Measurements from ENCODE around the gene DNASE1L2.

DNASE1L2 gene

DNA sequence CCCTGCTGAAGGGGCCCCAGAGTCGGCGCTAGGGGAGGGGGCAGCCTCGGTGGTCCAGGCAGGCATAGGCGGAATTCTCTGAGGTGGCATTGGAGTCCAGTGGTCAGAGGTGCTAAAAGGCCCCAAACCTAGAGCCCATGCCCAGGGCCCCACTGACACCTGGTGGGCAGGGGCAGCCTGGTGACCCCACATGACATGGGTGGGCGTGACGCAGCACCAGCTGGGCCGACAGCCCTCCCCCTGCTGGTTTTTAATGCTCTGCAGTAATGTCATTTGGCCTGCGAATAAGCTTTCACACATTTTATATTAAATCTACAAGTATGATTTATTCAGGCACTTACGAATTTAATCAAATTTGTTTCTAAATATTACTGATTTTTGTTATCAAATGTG, 33.8 kb downstream of the DNASE1L2 start:
- DNase-seq (ENCODE audit: low spot score): no peak

DNA sequence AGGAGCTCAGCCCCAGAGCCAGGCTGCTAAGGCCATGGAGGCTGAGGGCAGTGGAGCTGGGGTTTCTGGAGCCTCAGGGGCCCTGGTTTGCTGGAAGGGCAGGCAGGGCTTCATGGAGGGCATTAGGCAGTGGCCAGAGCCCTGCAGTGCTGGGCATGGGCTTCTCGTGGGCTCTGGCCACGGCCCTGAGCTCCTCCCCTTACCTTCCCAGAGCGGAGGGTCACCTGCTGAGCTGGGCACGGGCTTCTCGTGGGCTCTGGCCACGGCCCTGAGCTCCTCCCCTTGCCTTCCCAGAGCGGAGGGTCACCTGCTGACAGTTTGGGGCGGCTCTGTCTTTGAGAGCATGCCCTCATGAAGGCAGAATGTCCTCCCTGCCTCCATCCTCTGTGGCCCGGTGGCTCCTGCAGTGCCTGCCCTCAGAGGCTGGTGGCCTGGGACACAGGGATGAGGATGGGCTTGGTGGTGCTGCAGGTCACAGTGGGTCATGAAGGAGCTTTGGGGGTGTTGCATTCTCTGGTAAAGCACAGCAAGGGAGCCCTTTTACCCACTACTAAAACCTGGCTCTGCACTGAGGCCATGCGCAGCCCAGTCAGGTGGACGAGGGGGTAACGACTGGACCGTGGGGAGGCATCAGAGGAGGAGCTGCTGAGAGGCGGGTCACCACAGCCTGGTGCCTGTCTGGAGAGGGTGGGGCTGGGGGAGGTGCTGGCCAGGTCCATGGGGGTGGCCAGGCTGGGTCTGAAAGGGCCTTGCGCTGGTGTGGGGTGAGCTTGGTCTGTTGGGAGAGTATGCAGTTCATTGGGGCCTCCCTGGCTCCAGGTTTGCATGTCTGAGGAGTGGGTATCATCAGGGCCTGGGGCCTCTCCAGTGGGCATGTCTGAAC, 34.6 kb downstream of the DNASE1L2 start:
- no peak for DNase-seq (ENCODE audit: low spot score)

DNA sequence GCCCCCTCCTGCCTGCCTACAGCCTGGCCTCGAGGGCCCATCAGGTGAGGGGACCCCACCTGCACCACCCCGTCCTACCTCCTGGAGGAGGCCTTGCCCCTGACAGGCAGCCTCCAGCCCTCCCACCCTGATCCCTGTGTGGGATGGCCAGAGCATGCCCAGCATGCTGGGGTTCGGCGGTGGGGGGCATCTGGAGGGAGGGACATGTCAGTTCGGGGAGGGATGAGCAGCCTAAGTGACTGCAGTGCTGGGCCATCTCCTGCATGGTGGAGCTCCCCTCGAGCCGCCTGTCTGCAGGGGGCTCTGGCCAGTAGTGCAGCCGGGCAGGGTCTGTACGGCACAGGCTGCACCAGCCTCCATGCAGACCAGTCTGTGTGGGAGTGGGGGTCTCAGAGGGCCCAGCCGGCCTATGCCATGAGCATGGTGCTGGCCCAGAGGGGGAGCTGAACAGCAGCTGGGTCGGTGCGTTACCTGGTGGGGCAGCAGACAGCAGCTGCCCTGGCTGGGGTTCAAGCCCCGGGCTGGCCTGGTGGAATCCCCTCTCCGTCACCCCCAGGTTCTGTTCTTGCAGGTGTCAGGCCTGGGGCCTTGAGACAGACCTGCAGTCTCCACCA, 35.7 kb downstream of the DNASE1L2 start:
- no peak for DNase-seq (ENCODE audit: low spot score)

DNA sequence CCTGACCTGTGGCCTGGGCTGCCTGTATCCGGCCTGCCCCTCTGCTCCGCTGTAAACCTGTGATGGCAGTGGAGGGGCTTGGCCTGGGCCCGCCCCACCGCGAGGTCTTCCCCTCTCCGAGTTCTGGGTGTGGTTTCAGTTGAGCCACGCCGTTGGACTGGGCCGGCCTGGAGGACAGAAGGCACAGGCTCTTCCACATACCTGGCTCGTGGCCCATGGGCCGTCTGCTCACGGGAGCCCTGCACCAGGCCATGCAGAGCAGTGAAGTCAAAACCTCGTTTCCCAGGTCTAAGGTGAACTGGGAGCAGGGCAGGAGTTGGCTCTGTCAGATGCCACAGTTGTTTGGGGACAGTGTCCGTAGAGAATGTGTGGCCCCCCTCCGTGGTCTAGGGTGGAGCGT, 37.2 kb downstream of the DNASE1L2 start:
- no peak for DNase-seq (ENCODE audit: low spot score)

DNA sequence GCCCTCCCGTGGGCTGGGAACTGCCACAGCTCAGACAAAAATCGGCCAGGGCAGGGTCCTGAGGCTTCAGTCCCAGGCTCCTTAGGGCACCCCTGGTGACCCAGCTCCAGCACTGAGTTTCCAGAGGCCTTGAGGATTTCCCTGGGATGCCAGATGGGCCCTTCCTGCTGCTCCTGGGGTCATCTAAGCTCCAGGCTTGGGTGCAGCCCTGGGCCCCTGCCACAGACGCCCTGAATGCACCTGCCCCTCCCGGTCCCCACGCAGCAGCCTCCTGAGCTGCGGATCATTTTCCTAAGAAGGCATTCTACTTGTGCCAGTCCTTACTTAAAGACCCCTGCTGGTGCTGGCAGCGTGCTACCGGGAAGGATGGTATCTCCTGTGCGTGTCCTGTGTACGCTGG, 37.7 kb downstream of the DNASE1L2 start:
- DNase-seq (ENCODE audit: low spot score): no peak

DNA sequence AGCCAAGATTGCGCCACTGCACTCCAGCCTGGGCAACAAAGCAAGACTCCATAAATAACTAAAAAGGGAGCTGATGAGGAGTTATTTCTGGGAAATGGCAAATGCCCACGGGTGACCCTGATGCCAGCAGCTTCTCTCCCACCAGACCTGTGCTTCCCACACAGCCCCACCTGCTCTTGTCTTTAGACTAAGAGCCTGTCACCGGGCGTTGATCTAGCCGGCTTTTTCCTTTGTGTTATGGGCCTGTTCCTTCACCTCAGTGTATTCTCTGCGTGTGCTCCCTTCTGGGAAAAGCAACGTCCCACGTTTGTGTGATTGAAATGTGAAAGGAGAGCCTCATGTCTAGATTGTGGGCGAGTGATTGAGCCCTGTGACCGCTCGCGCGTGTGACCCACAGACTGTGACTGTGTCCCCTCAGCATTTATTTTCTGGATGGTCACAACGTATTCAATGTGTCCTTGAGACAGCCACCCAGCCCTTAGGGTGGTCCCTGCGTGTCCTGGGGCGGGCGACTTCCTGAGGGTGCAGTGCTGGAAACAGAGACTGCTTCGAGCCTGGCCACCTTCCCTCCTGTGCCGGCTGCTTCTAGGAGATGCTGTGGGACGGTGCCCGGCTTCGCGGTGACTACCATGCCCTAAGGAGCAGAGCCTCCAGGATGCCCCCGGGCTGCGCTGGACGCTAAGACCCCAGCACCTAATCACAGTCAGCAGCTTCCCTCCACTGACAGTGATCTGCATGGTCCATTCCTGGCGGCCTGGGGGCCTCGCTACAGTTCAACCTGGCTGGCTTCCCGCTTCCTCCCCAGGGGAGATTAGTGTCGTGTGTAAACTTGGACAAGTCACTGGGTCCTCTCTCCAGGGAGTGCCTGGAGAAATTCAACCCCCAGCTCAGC, 39.5 kb downstream of the DNASE1L2 start:
- no peak for DNase-seq (ENCODE audit: low spot score)

DNA sequence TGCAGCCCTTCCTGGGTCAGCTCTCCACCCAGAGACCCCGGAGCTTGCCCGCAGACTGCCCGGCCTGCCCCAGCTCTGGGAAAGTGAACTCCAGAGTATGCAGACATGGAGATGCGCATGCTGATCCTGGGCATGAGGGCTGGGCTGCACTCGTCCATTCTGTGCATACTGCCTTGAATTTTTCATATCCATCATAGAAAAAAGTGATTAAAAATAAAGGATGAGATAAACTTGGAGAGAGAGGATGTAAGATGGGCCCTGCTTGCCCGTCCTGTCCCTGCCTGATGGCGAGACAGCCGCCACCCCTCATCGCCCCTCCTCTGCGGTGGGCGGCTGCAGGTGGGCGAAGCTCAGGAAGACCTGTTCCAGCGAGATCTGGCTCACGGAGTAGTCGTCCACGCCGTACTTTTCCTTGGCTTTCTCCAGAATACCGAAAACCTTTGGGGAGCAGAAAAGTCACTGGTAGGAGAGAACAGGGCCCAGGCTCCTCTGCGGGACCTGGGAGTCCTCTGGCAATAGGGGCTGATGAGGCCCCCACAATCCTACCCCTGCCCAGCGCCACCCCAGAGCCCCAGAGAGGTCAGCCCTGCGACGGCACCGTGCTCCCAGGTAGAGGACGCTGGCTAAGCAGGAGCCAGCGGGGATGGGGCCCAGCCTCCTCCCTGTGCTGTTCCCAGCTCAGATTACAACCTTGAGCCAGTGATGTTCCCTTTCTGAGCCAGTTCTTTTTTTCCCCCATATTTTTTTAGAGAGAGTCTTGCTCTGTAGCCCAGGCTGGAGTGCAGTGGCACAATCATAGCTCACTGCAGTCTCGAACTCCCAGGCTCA, 40.3 kb downstream of the DNASE1L2 start:
- no peak for DNase-seq (ENCODE audit: low spot score)

DNA sequence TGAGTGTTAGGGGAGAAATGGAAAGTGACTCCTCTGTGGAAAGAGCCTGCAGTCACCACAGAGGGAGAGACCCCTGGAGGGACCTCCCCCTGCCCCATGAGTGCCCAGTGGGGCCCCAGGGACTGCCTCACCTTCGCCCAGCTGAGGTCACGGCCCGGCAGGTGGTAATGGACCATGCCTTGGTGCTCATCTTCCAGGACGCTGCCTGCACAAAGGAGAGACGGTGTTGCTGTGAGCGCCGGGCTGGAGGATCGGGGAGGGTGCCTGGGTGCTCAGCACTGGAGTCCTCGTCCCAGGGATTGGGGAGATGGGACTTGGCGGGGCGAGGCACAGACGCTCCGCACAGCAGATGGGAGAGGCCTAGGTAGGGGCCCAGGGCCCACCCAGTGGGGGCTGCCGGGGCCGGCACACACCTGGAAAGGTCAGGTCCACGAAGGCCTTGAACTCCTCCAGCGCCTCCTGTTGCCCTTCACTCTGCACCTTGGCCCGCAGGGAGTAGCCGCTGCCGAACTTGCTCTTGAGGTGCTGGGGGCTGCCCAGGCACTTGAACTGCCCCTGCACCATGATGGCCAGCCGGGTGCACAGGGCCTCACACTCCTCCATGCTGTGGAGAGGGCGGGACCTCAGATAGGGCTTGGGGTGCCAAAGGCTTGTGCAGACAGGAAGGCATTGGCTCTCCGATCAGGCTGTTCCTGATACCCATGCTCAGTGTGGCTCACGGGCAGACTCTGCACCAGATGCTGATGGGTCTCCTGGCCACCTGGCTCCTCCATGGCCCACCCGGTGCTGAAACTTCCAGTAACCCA, 41.4 kb downstream of the DNASE1L2 start:
- no peak for DNase-seq (ENCODE audit: low spot score)

DNA sequence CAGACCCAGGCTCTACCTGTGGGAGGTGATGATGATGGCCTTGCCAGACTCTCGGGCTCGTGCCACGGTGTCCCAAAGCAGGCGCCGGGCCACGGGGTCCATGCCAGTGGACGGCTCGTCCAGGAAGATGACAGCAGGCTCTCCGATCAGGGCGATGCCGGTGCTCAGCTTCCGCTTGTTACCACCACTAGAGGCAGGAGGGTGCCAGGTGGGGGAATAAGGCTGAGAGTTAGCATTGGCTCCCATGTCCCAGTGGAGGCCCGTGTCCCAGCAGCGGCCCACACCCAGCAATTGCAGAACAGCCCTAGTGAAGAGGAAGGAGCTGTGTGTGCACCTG, 42.0 kb downstream of the DNASE1L2 start:
- DNase-seq (ENCODE audit: low spot score): no peak

DNA sequence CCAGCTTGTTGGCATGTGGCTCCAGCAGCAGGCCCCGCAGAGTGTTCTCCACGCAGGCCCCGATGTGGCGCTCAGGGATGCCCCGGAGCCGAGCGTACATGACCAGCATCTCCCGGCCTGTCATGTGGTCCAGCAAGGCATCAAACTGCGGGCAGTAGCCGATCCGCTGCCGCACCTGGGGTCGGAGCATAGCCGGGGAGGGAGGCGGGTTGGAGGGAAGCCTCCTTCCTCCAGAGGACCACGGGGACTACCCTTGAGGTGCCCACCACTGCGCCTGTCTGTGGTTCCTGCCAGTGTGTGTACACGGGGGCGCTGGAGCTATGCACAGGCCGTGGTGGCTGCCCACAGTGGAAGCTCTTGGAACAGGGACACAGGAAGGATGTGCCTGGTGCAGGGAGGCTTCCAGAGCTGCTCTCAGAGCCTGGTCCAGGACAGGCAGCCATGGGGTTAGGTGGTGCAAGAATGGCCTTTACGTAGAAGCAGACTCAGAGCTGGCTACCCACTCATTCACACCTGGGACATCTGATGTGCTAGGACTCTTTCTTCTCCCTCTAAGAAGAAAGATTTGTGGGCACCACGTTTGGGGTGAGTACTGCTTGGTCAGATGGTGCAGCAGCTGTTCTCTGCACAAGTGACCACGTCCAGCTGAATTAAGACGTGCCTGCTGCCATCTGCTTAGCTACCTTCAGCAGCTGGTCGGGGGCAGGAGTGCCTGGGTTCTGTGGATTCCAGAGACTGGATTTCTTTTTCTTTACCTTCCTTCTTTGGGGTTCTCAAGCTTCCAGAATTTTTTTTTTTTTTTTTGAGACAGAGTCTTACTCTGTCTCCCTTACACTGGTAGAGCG, 42.9 kb downstream of the DNASE1L2 start:
- no peak for DNase-seq (ENCODE audit: low spot score)

DNA sequence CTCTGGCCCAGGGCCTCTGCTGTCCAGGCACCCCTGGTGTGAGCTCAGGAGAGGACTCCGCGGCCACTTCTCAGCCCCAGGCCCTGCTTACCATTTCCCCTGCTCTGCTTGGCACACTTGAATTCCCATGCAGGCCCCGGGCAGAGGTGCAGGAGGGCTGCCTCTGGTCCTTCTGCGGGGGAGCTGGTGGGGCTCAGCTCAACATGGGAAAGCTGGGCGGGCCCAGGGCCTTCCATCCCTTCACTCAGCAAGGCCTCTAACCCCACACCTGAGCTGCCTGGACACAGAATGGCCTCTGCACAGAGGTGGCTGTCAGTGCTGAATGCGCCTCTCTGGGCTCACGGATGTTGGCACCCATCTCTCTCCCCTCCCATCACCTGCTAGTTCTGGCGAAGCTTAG, 44.2 kb downstream of the DNASE1L2 start:
- DNase-seq (ENCODE audit: low spot score): no peak

DNA sequence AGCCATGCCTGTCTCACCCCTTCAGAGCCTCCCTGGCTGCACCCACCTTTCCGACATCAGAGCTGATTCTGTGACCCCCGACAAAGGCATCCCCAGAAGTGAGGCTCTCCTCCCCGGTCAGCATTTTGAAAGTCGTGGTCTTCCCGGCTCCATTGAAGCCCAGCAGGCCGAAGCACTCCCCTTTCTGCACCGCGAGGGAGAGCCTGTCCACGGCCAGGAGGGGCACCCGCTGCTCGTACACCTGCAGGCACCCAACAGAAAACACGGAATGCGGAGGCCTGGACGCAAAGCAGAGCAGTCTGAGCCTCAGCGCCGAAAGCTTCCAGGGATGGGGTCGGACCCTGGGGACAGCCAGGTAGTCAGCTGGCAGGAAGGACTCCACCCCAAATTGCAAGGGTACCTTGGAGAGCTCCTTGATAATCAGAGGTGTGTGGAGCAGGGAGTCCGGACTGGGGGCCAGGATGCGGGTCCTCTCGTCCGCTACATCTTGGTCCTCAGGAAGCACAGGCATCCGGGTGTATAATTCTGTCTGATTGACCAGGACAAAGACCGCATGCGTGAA, 44.8 kb downstream of the DNASE1L2 start:
- DNase-seq (ENCODE audit: low spot score): no peak

DNA sequence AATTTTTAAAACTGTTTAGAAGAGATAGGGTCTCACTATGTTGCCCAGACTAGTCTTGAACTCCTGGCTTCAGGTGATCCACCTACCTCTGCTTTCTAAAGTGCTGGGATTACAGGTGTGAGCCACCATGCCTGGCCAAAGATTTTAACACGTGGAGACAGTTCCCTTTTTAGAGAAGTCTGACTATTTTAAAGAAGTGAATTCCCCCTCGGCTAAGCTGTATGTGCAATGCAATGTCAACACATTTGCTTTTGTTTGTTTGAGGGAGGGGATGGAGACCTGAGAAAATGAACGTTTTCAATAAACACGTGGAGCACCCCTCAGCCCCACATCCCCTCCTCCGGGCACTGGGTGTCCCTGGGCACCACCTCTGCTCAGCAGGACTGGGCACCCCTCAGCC, 46.0 kb downstream of the DNASE1L2 start:
- DNase-seq (ENCODE audit: low spot score): no peak

DNA sequence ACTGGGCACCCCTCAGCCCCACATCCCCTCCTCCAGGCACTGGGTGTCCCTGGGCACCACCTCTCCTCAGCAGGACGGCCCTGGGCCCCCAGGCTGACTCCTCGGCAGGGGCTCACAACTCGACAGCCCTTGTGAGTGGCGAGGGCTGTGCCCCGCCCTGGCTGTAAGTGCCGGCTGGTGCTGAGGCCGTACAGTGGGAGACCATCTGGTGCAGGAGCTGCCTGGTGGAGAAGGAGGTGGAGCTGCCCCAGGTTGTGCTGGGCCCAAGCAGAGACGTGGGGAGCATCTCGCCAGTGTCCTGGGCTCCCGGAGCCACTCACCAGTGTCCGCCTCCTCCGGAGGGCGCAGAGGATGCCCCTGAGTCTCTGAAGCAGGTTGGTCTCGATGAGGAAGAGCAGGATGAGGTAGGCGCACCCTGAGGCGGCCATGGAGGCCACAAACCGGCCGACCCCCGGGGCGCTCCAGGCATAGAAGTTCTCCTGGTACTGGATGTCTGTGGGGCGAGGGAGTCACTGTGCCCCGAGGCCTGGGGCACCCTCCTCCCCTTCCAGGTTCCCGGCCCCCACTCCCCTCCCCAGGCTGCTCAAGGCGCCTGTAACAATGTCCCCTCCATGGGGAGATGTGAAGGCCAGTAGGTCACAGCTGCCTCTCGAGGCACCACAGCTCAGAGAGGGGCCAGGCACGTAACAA, 46.8 kb downstream of the DNASE1L2 start:
- no peak for DNase-seq (ENCODE audit: low spot score)

DNA sequence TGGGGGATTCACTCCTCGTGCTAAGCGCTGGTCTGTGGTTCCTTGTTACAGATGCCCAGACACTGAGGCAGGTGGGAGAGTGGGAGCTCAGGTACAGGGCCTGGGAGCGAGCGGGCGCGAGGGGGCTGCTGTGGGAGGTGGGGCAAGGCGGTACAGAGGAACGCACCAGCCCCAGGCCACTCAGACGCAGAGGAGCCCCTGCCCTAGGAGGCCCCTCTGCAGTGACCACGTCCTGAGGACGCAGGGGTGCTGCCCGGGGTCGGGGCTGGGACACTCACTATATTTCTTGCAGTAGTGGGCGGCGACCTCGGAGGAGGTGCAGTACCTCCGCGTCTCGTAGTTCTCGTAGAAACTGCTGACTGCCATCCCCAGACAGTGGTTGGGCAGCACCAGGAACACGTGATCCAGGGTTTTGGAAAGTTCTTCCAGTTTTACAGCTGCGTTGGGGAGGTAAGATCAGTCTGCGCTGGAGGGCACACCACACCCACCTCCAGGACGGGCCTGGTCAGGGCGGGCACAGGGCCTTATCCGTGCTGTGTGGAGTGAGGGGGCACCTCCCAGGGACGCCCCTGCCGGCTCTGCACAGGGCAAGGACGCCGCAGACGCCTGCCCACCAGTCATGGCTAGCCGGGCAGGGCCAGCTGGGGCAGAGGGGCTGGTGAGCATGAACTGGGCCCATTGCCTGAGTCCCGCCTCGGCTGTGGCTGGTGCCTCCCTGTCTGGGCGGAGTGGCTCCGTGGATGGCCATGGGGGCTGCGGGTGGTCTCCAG, 47.9 kb downstream of the DNASE1L2 start:
- no peak for DNase-seq (ENCODE audit: low spot score)

DNA sequence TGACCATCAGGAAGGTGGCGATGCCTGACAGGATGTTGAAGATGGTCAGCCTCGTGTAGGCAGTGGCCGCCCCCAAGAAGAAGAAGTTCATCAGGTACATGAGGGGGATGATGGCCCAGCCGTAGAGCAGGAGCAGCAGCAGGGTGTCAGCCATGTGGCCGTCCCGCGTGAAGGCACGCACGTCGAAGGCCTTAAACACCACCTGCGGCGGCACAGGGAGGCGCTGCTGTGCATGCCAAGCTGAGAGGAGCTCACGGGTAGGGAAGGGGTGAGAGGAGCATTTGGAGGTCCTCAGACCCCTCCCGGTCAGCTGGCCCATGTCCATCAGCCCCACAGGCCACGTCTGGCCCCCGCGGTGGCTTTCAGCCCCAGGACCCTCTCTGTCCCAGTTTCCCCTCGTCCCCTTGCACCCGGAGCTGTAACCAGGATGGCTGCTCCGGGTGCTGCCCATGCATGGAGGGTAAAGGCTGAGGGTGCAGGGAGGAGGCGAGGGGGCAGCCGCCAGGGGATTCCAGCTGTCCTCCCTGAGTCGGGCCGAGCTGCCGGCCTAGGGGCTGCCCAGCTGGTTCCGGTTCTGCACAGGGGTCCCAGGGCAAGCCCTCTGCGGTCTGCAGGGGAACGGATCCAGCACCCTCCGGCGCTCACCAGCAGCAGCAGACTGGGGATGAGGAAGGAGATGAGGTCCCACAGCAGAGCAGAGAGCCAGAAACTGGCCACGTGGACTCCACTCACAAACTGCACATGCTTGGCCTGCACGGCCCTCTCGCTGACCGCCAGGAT, 48.7 kb downstream of the DNASE1L2 start:
- DNase-seq (ENCODE audit: low spot score): no peak

DNA sequence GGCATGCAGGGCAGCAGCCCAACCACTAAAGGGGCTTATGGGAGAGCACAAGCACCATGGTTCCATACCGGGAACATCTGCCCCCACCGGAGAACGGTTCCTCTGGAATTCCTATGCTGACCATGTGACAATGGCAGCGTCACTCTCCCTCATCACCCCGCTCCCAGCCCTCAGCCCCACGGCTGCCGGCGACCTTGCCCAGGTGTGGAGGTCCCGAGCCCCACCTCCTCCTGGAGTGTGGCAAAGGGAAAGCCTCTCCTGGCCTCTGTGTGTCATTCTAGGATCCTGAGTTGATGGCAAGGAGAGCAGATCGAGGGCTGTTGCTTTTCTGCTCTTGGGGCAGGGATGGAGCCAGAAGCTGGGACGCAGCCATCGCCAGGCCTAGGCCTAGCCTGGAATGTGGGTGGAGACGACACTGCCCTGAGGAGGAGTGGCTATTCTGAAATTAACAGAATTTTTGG, 49.5 kb downstream of the DNASE1L2 start:
- no peak for DNase-seq (ENCODE audit: low spot score)

Measured in putamen (tissue), 1 donor.